K562 (cell line): ENCODE results near the gene PIK3CG. TPM values are rescaled to one million over a fixed set of nuclear protein-coding genes. Genes with fewer than 3 reads are reported as not detected.
A peak's percentile ranks its signal among the peaks of the same experiment; 100 is the strongest.

Experiments
- CHD1 ChIP-seq: fragments of 200-600 bp; sonication (generic); IDR thresholded peaks from one replicate; pipeline ENCODE4 v1.6.1; 2012; ENCODE audit warnings: mild to moderate bottlenecking, moderate library complexity, low read length, inconsistent platforms
- EP400 ChIP-seq: fragments of 450-650 bp; IDR thresholded peaks from 2 replicates; pipeline ENCODE4 v1.6.1; 2017; ENCODE audit warnings: antibody characterized with exemption, mild to moderate bottlenecking, moderate library complexity
- ID3 ChIP-seq, 2 experiments: fragments of 250-450 bp in 1 of 2; fragments of 450-650 bp in 1 of 2; sonication (Bioruptor Pico) in 1 of 2; IDR thresholded peaks; 2 replicates each; pipeline versions ENCODE4 v1.6.1 to v1.8.0; 2016 to 2021; ENCODE audit warnings: mild to moderate bottlenecking in 2 of 2, moderate library complexity in 2 of 2, missing compliant biosample characterization in 1 of 2, missing genetic modification characterization in 1 of 2
- MEIS2 ChIP-seq: fragments of 450-650 bp; IDR thresholded peaks from 2 replicates; pipeline ENCODE4 v1.6.1; 2014; ENCODE audit warnings: mild to moderate bottlenecking; ENCODE audit not compliant: partially characterized antibody
- NBN ChIP-seq: fragments of 450-650 bp; IDR thresholded peaks from 2 replicates; pipeline ENCODE4 v1.6.1; 2016; ENCODE audit warnings: low read depth, mild to moderate bottlenecking
- PBX2 ChIP-seq, 2 experiments: IDR thresholded peaks in 1 of 2; conservative IDR thresholded peaks in 1 of 2; 2 replicates each; pipeline ENCODE4 v1.6.1; 2016; ENCODE audit warnings: low read depth in 2 of 2, mild to moderate bottlenecking in 1 of 2, missing compliant biosample characterization in 1 of 2, missing genetic modification characterization in 1 of 2, moderate library complexity in 1 of 2
- PKNOX1 ChIP-seq: fragments of 450-650 bp; IDR thresholded peaks from 2 replicates; pipeline ENCODE4 v1.6.1; 2016
- ZBTB40 ChIP-seq, 2 experiments: fragments of 450-650 bp in 1 of 2; sonication (generic) in 1 of 2; formaldehyde crosslinking in 1 of 2; IDR thresholded peaks; 2 replicates each; pipeline versions ENCODE4 v1.7.1 to v1.9.0; 2016 to 2022; ENCODE audit warnings: inconsistent platforms in 1 of 2, mild to moderate bottlenecking in 1 of 2, missing genetic modification reagents in 1 of 2
- polyA plus RNA-seq, 8 experiments: library from polyadenylated mRNA; depleted of rRNA in 4 of 8; stranded (reverse) in 5 of 8; unstranded in 3 of 8; fragments of >200 nt; fragmentation: Nextera tagmentation in 2 of 8; fragmentation: Illumina TruSeq in 1 of 8; extraction: Ambion mirVana in 2 of 8; extraction: Trizol in 1 of 8; gene quantifications; 2 replicates each; pipeline versions ENCODE4 v1.2.1 to v1.2.3, GENCODE V29; 2011 to 2014; ENCODE audit warnings: inconsistent platforms in 1 of 8, missing spikeins in 1 of 8
- total RNA-seq, 7 experiments: library from RNA; depleted of rRNA in 6 of 7; stranded (reverse); fragments of >200 nt in 6 of 7; fragmentation: Illumina TruSeq in 2 of 7; extraction: Trizol in 2 of 7; gene quantifications; 2 replicates each; pipeline versions ENCODE4 v1.2.1 to v1.2.3, GENCODE V29; 2011 to 2021; ENCODE audit warnings: low replicate concordance in 1 of 7

The PIK3CG gene
- total and polyA plus RNA-seq, 9 of the 15 experiments (the other 6 are each of a cell fraction or from before 2014, with no cell fraction given) = 5.3 to 42.5 (median 29.0) TPM

- TF ChIP-seq ZBTB40 (IDR thresholded peaks at IDR 0.05) (no peak), ZBTB40 (CRISPR knock-in tag; IDR thresholded peaks at IDR 0.05) (no peak), NBN (no peak), MEIS2 (peak; percentile 70), PBX2 (CRISPR knock-in tag; IDR thresholded peaks at IDR 0.05; ENCODE audit: low read depth) (no peak), PBX2 (tag; conservative IDR thresholded peaks at IDR 0.05; ENCODE audit: low read depth) (peak; percentile 51), EP400 (no peak), PKNOX1 (0 out of 2 replicates have a peak, but pooled peaks have one; percentile 38), ID3 (CRISPR knock-in tag; IDR thresholded peaks at IDR 0.05) (no peak), ID3 (tag; IDR thresholded peaks at IDR 0.05) (no peak), CHD1 (no peak)
- TF ChIP-seq, all 486 proteins: peak for 3
These were observed 20.6 kb downstream of the PIK3CG start (continued) for GRCh38 chr7:106885652-106886051.
